ENCODE measurements around the gene CCDC186. TPM values are rescaled to one million over a fixed set of nuclear protein-coding genes. Genes with fewer than 3 reads are reported as not detected.
A peak's percentile ranks its signal among the peaks of the same experiment; 100 is the strongest.

The CCDC186 gene
- total RNA-seq (2014; rRNA removed; shearing (Covaris generic)), result 7.8 and 9.1 TPM in 2 replicates

GRCh38 chr10:114173921-114174694 is at the start of gene CCDC186:
CCDC186 (minus strand) TSS chr10:114174203; CDS start chr10:114163268, 10,935 bp downstream.
- DNase-seq (ENCODE audit: low read depth), result peak; percentile 94

GRCh38 chr10:114223066-114223465 is 49.1 kb upstream of the CCDC186 start:
- no peak for DNase-seq (ENCODE audit: low read depth)

GRCh38 chr10:114221235-114221634 is 47.2 kb upstream of the CCDC186 start:
- DNase-seq (ENCODE audit: low read depth), result no peak

- no peak for DNase-seq (ENCODE audit: low read depth)
Measured at GRCh38 chr10:114220281-114220680, 46.3 kb upstream of the CCDC186 start.

DNA sequence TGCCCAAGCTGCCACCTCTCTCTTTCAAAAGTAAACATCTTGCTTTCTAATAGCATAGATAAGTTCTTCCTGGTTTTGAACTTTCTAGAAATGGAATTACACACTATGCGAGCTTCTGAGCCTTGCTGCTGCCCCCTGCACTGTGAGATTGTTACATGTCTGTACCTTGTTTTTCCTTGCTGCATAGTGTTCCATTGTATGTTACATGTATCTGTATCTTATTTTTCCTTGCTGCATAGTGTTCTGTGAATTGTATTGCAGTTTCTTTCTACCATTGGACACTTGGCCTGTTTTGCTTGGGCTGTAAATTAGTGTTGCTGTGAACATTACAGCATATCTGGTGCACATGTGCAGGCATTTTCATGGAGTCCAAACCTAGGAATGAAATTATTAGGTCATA is 41.0 kb upstream of the CCDC186 start:
- no peak for DNase-seq (ENCODE audit: low read depth)

GRCh38 chr10:114212153-114212552 is 38.1 kb upstream of the CCDC186 start:
- DNase-seq (ENCODE audit: low read depth), result no peak

GRCh38 chr10:114208351-114208750 is 34.3 kb upstream of the CCDC186 start:
- peak; percentile 13 for DNase-seq (ENCODE audit: low read depth)

DNA sequence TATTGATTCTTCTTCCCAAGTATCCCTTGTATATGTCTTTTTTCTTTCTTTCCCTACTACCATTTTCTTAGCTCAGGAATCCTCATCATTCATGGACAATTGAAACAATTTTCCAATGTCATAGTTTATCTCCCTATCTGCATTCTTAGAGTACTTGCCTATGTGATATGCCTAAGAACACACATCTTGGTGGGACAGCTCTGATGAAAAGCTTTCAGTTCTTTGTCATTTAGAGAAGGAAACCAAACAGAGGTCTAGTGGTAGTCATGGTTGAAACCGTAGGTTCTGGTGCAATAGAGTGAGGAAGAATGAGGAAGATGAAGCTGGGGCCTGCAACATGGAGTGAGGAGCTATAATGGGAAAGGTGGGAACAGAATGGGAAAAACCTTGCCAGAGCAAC is 33.3 kb upstream of the CCDC186 start:
- no peak for DNase-seq (ENCODE audit: low read depth)

GRCh38 chr10:114206902-114207301 is 32.9 kb upstream of the CCDC186 start:
- DNase-seq (ENCODE audit: low read depth), result no peak

DNA sequence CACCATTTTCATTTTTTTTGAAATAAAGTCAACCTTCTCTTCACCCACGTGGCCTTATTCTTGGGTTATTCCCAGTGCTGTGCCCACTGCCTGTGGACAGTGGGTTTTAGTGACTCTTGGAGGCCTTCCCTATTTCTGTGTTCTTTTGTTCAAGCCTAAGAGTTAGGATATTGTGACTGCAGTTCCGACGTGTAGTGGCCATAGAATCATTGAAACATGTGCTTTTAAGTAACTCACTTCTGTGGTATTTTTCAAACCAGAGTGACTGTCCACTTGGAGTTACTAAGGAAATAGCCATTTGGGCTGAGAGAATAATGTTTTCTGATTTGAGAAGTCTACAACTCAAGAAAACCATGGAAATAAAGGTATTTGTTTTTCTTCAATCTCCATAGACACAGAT is 28.8 kb upstream of the CCDC186 start:
- no peak for DNase-seq (ENCODE audit: low read depth)

DNA sequence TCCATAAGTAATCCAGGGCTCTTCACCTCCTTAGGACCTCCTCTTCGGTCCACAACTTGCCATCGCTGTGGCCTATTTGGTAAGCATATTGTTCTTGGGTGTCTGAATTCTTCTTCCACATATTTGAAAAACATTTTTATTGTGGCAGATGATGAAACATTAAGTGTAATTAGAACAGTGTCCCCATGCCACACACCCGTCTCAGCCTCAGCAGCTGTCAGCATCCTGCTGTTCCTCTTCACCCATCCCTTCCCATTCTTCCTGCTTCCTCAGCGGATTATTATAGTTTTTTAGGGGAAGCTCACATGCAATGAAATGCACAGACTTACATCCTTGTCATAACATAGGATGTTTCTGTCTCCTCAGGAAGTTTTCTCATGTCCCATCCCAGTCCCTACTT is 25.2 kb upstream of the CCDC186 start:
- no peak for DNase-seq (ENCODE audit: low read depth)

- DNase-seq (ENCODE audit: low read depth), result peak; percentile 46
Measured at GRCh38 chr10:114195079-114195478, 21.1 kb upstream of the CCDC186 start.

DNA sequence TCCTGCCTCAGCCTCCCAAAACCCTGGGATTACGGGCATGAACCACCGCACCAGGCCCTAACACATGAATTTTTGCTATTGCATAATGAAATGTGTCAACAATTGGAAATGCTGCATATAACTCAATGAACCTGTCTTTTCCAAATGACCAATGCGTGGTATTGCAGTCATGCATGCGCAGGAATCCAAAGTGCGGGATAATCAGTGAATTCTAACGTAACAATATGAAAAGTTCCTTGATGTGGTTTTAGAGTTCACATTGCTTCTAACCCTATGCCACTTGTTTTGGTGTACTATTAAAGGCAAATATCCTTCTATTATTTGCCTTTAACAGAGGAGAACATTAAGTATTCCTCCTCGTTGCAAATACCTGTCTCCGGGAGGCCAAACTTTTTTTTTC is 15.7 kb upstream of the CCDC186 start:
- DNase-seq (ENCODE audit: low read depth), result no peak

- no peak for DNase-seq (ENCODE audit: low read depth)
Measured at GRCh38 chr10:114188900-114189299, 14.9 kb upstream of the CCDC186 start.

DNA sequence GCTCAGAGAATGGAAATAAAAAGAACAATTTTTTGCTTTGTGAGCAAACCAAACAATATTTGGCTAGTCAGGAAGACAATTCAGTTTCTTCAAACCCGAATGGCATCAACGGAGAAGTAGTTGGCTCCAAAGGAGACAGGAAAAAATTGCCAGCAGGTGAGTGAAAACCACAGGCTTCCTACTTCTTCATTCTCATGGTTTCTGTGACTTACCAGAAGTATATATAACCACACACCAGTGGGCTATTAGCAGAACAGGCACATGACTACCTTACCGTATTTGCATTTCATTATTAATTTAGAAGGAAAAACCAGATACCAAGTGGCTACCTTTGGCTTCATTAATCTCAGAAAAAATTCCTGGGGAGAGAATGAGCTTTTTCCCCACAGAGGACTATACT is 14.0 kb upstream of the CCDC186 start:
- DNase-seq (ENCODE audit: low read depth), result no peak

DNA sequence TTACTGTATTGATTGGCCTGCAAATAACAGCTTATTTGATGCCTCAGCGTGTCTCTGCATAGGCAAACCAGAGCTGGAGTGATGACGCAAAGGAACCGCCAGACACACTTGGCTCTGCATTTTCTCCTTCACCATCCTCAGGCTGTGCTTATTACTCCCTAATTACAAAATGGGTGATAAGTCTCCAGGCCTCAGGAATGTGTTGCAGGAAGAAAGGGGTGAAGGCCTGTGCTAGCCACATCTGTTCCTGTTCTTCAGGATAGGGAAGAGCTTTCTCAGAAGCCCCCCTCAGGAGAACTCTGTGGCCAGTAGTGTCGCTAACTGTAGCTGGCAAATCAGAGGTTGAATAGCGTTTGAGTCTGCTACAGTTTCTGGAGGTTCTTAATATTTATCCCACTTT is 10.3 kb upstream of the CCDC186 start:
- DNase-seq (ENCODE audit: low read depth), result no peak

DNA sequence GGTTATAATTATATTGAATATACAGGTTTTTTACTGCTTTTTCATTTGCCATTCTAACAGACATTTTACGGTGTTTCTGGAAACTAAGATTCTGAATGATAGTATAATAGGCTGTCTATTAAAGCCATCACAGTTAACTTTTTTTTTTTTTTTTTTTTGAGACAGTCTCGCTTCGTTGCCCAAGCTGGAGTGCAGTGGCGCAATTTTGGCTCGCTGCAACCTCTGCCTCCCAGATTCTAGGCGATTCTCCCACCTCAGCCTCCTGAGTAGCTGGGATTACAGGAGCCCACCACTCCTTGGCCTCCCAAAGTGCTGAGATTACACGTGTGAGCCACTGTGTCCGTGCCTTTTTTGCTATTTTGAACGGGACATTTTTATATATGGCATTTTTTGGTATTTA is 9.6 kb upstream of the CCDC186 start:
- no peak for DNase-seq (ENCODE audit: low read depth)

DNA sequence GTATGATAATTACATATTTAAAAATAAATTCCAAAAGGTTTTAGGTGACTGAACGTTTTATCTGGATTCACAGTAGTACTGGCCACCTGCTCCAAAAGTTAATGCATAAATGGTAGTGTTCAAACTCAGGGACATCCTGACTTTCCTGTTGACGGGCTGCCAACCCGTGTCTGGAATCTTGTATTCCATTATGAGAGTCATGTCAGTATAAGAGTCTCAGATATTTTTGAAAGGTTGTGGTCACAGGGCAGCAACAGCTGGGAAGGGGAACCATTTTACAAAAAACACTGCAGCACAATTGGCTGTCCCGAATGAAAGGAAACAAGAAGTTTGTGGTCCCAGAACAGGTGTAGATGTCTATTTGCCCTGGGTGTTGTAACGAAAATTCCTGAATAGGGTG is 8.0 kb upstream of the CCDC186 start:
- DNase-seq (ENCODE audit: low read depth), result no peak

DNA sequence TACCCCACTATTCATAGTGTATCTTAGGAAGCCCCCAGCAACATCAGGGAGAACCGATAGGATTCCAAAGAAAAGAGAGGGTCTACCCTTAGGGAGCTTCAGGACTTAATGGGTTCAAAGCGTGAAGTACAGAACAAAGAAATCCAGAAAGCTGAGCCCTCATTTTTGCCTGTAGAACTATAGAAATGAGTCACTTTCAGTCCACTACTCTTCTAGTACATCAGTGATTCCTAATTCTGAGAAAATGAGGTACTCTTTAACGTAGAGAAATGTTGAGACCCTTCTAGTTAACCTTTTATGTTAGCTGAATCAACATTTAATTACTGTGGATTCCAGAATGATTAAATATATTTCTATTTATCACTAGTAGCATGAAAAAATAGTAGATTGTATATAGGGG is 6.9 kb upstream of the CCDC186 start:
- no peak for DNase-seq (ENCODE audit: low read depth)

DNA sequence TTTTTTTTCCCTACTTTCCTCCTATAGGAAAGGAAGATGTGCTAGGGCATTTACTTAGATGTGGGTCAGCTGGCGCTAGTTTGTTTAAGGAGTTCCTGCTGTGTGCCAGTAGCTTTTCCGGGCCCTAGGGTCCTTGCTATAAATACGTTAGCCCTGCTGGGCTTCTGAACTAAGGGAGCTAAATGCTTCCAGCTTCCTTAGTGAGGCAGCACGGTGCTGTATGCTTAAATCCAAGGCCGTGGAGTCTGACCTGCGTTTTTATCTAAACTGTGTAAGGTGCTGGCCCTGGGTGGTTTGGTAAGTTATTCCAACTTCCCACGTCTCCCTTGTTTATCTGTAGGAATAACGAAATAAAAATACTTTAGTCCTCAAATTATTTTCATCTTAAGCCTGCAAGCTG is 5.7 kb upstream of the CCDC186 start:
- no peak for DNase-seq (ENCODE audit: low read depth)

- no peak for DNase-seq (ENCODE audit: low read depth)
Measured at GRCh38 chr10:114179148-114179547, 5.1 kb upstream of the CCDC186 start, which contains the start of gene TDRD1. TDRD1 (plus strand) TSS chr10:114179353; CDS start chr10:114187832, 8,479 bp downstream.

DNA sequence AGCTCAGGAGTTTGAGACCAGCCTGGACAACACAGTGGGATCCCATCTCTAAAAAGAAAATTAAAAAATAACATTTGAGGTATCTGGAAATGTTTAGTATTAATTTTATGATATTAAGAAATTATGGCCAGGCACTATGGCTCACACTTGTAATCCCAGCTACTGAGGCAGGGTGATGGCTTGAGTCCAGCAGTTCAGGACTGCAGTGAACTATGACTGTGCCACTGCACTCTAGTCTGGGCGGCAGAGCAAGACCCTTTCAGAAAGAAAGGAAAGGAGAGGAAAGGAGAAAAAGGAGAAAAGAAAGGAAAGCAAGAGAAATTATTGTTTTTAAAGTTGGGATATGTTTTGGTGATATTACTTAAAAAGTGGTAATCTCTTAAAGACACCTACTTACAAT is 2.5 kb upstream of the CCDC186 start:
- DNase-seq (ENCODE audit: low read depth), result no peak

DNA sequence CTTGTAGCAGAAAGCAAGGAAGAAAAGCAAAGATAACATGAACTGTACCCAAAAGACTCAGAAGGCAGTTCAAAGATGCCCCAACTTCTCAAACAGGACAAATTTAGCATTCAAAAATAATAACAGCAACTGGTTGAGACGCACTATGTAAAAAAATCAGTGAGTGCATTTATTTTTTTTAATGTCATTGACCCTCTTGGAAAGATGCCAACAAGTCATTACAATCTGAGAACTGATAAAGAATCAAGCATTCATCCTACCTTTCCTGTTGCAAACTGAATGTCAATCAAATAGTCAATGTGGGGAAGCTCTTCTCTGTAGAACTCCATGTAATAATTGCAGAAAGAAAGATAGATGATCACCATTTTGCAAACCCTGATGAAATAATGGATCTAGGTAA is 1.7 kb upstream of the CCDC186 start:
- DNase-seq (ENCODE audit: low read depth), result no peak

DNA sequence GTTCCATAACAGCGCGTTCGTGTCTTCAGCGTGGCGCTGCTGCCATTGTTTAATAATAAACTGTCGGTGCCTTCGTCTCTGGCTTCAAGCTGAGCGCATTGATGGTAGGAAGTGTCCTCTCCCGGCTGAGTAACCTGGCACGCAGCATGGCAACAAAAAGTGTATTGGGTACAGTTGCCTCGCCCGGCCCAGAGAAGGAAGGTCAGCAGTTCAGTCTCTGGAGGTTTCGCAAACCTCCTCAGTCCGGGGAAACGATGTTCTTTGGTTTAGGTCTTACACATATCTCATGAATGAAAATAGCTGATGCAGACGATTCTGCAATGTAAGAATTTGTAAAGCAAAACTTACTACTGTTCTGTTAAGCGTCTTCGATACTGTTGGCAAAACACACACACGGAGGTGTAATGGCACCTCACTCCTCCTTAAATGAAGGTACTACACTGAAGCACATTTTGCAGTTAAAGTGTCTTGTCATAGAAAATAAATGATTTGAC is 739 bp upstream of the CCDC186 start:
- peak; percentile 61 for DNase-seq (ENCODE audit: low read depth)
